MM.1S (cell line): ENCODE measurements around the gene P2RX3.

Experiments used
- DNase-seq: peaks from one replicate; pipeline ENCODE4 v3.0.0-alpha.2; 2015
- H2AFZ ChIP-seq: fragments of 300-600 bp; sonication (generic); 2 replicates; pipeline ENCODE4 v1.6.0; 2016; ENCODE audit warnings: antibody characterized with exemption, low read length
- H3F3A ChIP-seq: fragments of 300-600 bp; sonication (generic); 2 replicates; pipeline ENCODE4 v1.6.1; 2016; ENCODE audit warnings: mild to moderate bottlenecking, antibody characterized with exemption, low read length, moderate library complexity, mixed read lengths; ENCODE audit not compliant: insufficient read depth
- H3K27ac ChIP-seq: fragments of 300-600 bp; sonication (generic); 2 replicates; pipeline ENCODE4 v1.5.1; 2016; ENCODE audit warnings: mild to moderate bottlenecking, low read length
- H3K27me3 ChIP-seq: fragments of 300-600 bp; sonication (generic); replicated peaks from 2 replicates; pipeline ENCODE4 v1.6.0; 2016; ENCODE audit warnings: low read length; ENCODE audit not compliant: insufficient read depth
- H3K36me3 ChIP-seq: fragments of 300-600 bp; sonication (generic); replicated peaks from 2 replicates; pipeline ENCODE4 v1.6.1; 2016; ENCODE audit warnings: mild to moderate bottlenecking, low read length, mixed read lengths; ENCODE audit not compliant: insufficient read depth
- H3K4me1 ChIP-seq: fragments of 300-600 bp; sonication (generic); 2 replicates; pipeline ENCODE4 v1.6.1; 2016; ENCODE audit warnings: low read length, mixed read lengths
- H3K4me2 ChIP-seq: fragments of 300-600 bp; sonication (generic); 2 replicates; pipeline ENCODE4 v1.6.0; 2016; ENCODE audit warnings: low read depth, low read length
- H3K4me3 ChIP-seq: fragments of 300-600 bp; sonication (generic); 2 replicates; pipeline ENCODE4 v1.5.1; 2016; ENCODE audit warnings: low read length, mixed read lengths
- H3K79me2 ChIP-seq: fragments of 300-600 bp; sonication (generic); 2 replicates; pipeline ENCODE4 v1.6.1; 2016; ENCODE audit warnings: mixed run types, low read length, mixed read lengths
- H3K9ac ChIP-seq: fragments of 300-600 bp; sonication (generic); 2 replicates; pipeline ENCODE4 v1.6.1; 2016; ENCODE audit warnings: low read length, mixed read lengths
- H3K9me2 ChIP-seq: fragments of 300-600 bp; sonication (generic); replicated peaks from 2 replicates; pipeline ENCODE4 v1.6.1; 2016; ENCODE audit warnings: mild to moderate bottlenecking, low read length, mixed read lengths; ENCODE audit not compliant: insufficient read depth
- H3K9me3 ChIP-seq: fragments of 300-600 bp; sonication (generic); replicated peaks from 2 replicates; pipeline ENCODE4 v1.6.1; 2016; ENCODE audit warnings: mild to moderate bottlenecking, low read length, mixed read lengths; ENCODE audit not compliant: insufficient read depth
- H4K20me1 ChIP-seq: fragments of 300-600 bp; sonication (generic); 2 replicates; pipeline ENCODE4 v1.6.1; 2016; ENCODE audit warnings: mild to moderate bottlenecking, low read length, moderate library complexity, mixed read lengths; ENCODE audit not compliant: insufficient read depth
- CTCF ChIP-seq: fragments of 300-600 bp; sonication (generic); IDR thresholded peaks from 2 replicates; pipeline ENCODE4 v1.5.1; 2016; ENCODE audit warnings: antibody characterized with exemption, low read length, mixed read lengths
- EZH2 ChIP-seq: fragments of 300-600 bp; sonication (generic); optimal IDR thresholded peaks from 2 replicates; pipeline ENCODE3; 2017; ENCODE audit warnings: low read depth, mild to moderate bottlenecking, antibody characterized with exemption, low read length, mixed read lengths
- EZH2phosphoT487 ChIP-seq: fragments of 300-600 bp; sonication (generic); IDR thresholded peaks from 2 replicates; pipeline ENCODE4 v1.6.1; 2018; ENCODE audit warnings: antibody characterized with exemption, low read length

P2RX3 gene

GRCh38 chr11:57311109-57311936, 26.8 kb upstream of the P2RX3 start:
- Histone ChIP-seq H4K20me1 (no peaks in the 10 kb centered on the region), H3K9ac (no peak overlapping the region), H3K9me3 (no peaks in the 10 kb centered on the region), H3K27me3 (no peaks in the 10 kb centered on the region), H2AFZ (no peak overlapping the region), H3F3A (no peaks in the 10 kb centered on the region), H3K9me2 (no peaks in the 10 kb centered on the region), H3K4me3 (no peak overlapping the region), H3K79me2 (no peaks in the 10 kb centered on the region), H3K4me2 (no peak overlapping the region), H3K27ac (no peak overlapping the region), H3K4me1 (no peaks in the 10 kb centered on the region), H3K36me3 (no peaks in the 10 kb centered on the region)
- no peak for TF ChIP-seq CTCF
- no peak for TF ChIP-seq EZH2phosphoT487
- no peak for TF ChIP-seq EZH2
- no peak for DNase-seq

- Histone ChIP-seq H3K79me2 (no peaks in the 10 kb centered on the region), H2AFZ (no peak overlapping the region), H3K4me2 (no peak overlapping the region), H3K9me3 (no peaks in the 10 kb centered on the region), H3K9ac (no peak overlapping the region), H3K36me3 (no peaks in the 10 kb centered on the region), H3F3A (no peaks in the 10 kb centered on the region), H3K27me3 (no peaks in the 10 kb centered on the region), H3K4me1 (no peaks in the 10 kb centered on the region), H3K27ac (no peak overlapping the region), H3K4me3 (no peak overlapping the region), H4K20me1 (no peaks in the 10 kb centered on the region), H3K9me2 (no peaks in the 10 kb centered on the region)
- TF ChIP-seq EZH2 (no peak), EZH2phosphoT487 (no peak), CTCF (no peak)
- no peak for DNase-seq
These were observed 25.6 kb upstream of the P2RX3 start for GRCh38 chr11:57312511-57313021.

GRCh38 chr11:57313071-57313787, 24.9 kb upstream of the P2RX3 start:
- Histone ChIP-seq H4K20me1 (no peaks in the 10 kb centered on the region), H3K27ac (no peak overlapping the region), H3K36me3 (no peaks in the 10 kb centered on the region)

More at GRCh38 chr11:57313071-57313787, 24.9 kb upstream of the P2RX3 start:
- Histone ChIP-seq H3K79me2 (no peaks in the 10 kb centered on the region), H3K4me1 (no peaks in the 10 kb centered on the region), H3K4me3 (no peak overlapping the region), H3K9me3 (no peaks in the 10 kb centered on the region), H2AFZ (no peak overlapping the region), H3K4me2 (no peak overlapping the region), H3K27me3 (no peaks in the 10 kb centered on the region), H3K9ac (no peak overlapping the region), H3F3A (no peaks in the 10 kb centered on the region), H3K9me2 (no peaks in the 10 kb centered on the region)
- no peak for DNase-seq
- TF ChIP-seq CTCF (no peak), EZH2phosphoT487 (no peak), EZH2 (no peak)
